ENCODE measurements around the gene RBM34. TPM values are rescaled to one million over a fixed set of nuclear protein-coding genes. Genes with fewer than 3 reads are reported as not detected.

The RBM34 gene
- total and polyA plus RNA-seq, 7 donors, result 36.8 to 144 (median 76.3) TPM

DNA sequence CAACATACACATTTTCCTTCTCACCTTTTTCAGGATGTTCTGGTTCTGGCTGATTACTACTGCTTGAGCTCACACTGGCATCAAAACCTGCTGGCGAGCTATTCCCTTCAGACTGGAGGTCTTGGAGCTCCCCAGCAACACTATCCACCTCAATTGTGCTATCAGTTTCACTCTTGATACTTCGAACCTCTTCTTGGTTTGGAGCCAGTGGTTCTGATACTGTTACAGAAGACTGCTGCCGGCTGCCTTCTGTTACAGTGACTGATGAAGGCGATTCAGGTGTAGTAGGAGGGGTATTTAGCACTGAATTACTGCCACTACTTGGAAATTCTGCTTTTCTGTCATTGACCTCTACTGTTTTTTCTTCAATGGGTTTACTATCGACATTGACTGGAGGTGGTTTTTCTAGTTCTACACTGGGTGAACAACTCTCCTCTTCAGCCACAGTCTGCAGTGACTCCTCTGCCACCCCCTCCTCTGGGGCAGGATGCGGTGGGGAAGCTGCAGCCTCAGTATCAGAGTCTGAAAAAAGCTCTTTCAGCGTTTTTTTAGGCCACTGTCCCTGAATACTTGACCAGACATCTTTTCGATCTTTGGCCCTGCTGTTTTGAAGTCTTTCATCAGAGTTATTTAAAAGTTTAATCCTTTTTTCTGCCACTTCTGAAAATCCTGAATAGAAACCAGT lies 20.7 kb upstream of the RBM34 start:
- Histone ChIP-seq H3K27ac (no peak overlapping the region), H3K27me3 (ENCODE audit: insufficient read depth in 3 of 3, low read length in 2 of 3) (no peaks in the 10 kb centered on the region), H3K9me3 (no peaks in the 10 kb centered on the region), H3K4me1 (no peaks in the 10 kb centered on the region), H3K4me3 (no peak overlapping the region), H3K36me3 (ENCODE audit: insufficient read depth in 1 of 2, low read depth in 1 of 2) (peaks cover 3 to 58% of the 10 kb centered on the region in 2 donors)
- DNase-seq (no peak), ATAC-seq (no peak)
- intact Hi-C loops (cut with DNase I), result no loop called here
- WGBS, 3 donors, result 64 to 76% (median 68%) methylated on average over 8 of the region's 8 CpGs
- TF ChIP-seq, protein P1, sequence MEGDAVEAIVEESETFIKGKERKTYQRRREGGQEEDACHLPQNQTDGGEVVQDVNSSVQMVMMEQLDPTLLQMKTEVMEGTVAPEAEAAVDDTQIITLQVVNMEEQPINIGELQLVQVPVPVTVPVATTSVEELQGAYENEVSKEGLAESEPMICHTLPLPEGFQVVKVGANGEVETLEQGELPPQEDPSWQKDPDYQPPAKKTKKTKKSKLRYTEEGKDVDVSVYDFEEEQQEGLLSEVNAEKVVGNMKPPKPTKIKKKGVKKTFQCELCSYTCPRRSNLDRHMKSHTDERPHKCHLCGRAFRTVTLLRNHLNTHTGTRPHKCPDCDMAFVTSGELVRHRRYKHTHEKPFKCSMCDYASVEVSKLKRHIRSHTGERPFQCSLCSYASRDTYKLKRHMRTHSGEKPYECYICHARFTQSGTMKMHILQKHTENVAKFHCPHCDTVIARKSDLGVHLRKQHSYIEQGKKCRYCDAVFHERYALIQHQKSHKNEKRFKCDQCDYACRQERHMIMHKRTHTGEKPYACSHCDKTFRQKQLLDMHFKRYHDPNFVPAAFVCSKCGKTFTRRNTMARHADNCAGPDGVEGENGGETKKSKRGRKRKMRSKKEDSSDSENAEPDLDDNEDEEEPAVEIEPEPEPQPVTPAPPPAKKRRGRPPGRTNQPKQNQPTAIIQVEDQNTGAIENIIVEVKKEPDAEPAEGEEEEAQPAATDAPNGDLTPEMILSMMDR (IDR thresholded peaks at IDR 0.05), result no peak

DNA sequence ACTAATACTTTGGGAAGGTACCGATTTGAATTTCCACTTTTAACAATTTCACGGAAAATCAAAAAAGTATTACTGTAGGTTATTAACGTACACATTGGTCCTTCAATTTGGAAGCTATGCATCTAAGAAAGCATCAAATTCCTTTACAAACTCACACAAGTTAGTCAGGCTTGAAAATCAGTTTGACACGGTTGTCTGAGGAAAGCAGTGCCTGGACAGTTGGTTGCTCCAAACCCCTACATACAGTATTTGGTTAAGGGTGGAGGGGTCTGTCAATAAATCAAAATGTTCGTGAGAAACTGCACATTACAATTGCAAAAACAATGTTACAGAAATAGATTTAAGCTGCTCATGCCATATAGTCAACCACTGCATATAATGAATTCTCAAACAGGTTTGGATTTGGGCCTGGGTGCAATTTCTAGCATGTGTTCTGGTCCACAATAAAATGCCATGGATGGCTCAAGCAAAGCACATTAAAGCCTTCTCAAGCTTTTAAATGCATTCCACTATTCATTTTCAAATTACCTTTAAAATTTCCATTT lies 19.9 kb upstream of the RBM34 start:
- WGBS, 3 donors, result 62 to 84% (median 68%) methylated on average over 5 of the region's 5 CpGs
- DNase-seq (no peak), ATAC-seq (no peak)
- H3K4me3 ChIP-seq, result no peak overlapping the region
- intact Hi-C loops (cut with DNase I), result no loop called here
- TF ChIP-seq, protein P1 (IDR thresholded peaks at IDR 0.05), result no peak
- no peak overlapping the region for H3K27ac ChIP-seq
- no peaks in the 10 kb centered on the region for H3K4me1 ChIP-seq
- H3K27me3 ChIP-seq (ENCODE audit: insufficient read depth in 3 of 3, low read length in 2 of 3), result no peaks in the 10 kb centered on the region
- H3K36me3 ChIP-seq (ENCODE audit: insufficient read depth in 1 of 2, low read depth in 1 of 2), result peaks cover 3 to 63% of the 10 kb centered on the region in 2 donors
- H3K9me3 ChIP-seq, result no peaks in the 10 kb centered on the region

DNA sequence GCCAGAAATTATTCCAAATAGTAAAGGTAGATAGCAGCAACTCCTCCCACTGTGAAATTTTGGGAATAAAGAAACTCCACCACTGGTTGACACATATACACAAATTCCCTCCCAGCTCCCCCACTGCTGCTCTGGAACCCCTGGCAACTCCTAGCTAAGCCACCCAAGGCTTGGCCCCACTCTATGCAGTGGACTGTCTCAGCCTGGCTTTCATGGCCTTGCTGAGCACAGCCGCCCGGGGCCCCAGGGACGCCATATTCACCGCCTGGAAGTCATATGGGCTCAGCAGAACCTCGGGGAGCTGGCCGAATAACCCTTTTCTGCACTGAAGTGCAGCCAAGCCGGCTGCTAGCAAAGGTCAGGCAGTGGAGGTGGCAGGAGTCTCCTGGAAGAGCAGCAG lies 15.4 kb upstream of the RBM34 start:
- DNase-seq, result no peak
- peaks cover 6 to 71% of the 10 kb centered on the region in 2 donors for H3K36me3 ChIP-seq (ENCODE audit: insufficient read depth in 1 of 2, low read depth in 1 of 2)
- H3K27me3 ChIP-seq (ENCODE audit: insufficient read depth in 3 of 3, low read length in 2 of 3), result no peaks in the 10 kb centered on the region
- 72 to 84% (median 73%) methylated on average over 7 of the region's 7 CpGs for WGBS, 3 donors
- intact Hi-C loops (cut with DNase I), result no loop called here
- TF ChIP-seq, protein P1 (IDR thresholded peaks at IDR 0.05), result no peak
- no peak for ATAC-seq
- no peaks in the 10 kb centered on the region for H3K9me3 ChIP-seq
- H3K27ac ChIP-seq, result no peak overlapping the region
- no peaks in the 10 kb centered on the region for H3K4me1 ChIP-seq
- H3K4me3 ChIP-seq, result no peak overlapping the region

DNA sequence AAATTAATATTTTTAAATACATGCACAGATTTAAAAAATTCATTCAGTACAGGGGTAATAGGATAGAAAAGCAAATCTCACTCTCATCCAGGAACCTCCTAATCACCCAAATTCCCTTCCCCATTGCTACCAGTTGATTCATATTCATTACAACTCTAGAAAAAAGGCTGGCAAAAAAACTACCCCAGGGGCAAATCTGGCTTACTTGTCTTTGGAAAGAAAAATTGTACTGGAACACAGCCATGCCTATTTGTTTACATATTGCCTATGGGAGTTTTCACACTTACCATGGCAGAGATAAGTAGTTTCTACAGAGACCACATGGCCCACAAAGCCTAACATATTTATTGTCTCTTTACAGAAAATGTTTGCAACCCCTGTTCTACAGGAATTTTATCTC lies 8.9 kb upstream of the RBM34 start:
- no peaks in the 10 kb centered on the region for H3K9me3 ChIP-seq
- DNase-seq, result no peak
- H3K27ac ChIP-seq, result no peak overlapping the region
- TF ChIP-seq, protein P1 (IDR thresholded peaks at IDR 0.05), result no peak
- no peak for ATAC-seq
- no peaks in the 10 kb centered on the region for H3K27me3 ChIP-seq (ENCODE audit: insufficient read depth in 3 of 3, low read length in 2 of 3)
- peaks cover 6 to 78% of the 10 kb centered on the region in 2 donors for H3K36me3 ChIP-seq (ENCODE audit: insufficient read depth in 1 of 2, low read depth in 1 of 2)
- H3K4me1 ChIP-seq, result no peaks in the 10 kb centered on the region
- no peak overlapping the region for H3K4me3 ChIP-seq
- intact Hi-C loops (cut with DNase I), result no loop called here

DNA sequence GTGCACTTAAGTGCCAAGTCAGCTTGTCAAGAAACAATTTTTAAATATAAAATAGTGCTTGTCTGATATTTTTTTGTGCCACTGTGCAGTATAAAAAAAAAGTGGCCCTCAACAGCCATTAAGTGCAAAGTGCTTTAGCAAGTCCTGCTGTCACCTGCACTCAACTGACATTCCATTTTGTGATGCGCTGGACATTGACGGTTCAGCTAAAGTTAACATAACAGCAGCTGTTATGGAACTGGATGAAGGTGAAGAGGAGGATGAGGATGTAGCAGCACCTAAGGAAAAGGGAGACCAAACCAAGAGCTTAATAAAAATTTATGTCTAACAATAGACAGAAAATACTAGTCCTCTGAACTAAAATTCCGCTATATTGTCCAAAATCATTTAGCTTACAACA lies 7.3 kb upstream of the RBM34 start:
- ATAC-seq (no peak), DNase-seq (no peak)
- TF ChIP-seq, protein P1 (IDR thresholded peaks at IDR 0.05), result no peak
- Histone ChIP-seq H3K36me3 (ENCODE audit: insufficient read depth in 1 of 2, low read depth in 1 of 2) (peaks cover 0 to 65% of the 10 kb centered on the region in 2 donors), H3K4me3 (no peak overlapping the region), H3K4me1 (no peaks in the 10 kb centered on the region), H3K27ac (no peak overlapping the region), H3K9me3 (no peaks in the 10 kb centered on the region), H3K27me3 (ENCODE audit: insufficient read depth in 3 of 3, low read length in 2 of 3) (no peaks in the 10 kb centered on the region)
- 91 to 94% (median 91%) methylated on average over 3 of the region's 3 CpGs for WGBS, 3 donors
- intact Hi-C loops (cut with DNase I), result no loop called here
